Measurements from ENCODE around the gene REM1. TPM values are rescaled to one million over a fixed set of nuclear protein-coding genes. Genes with fewer than 3 reads are reported as not detected.
"Not testable (repeated sequence)": the region's sequence is repeated elsewhere in the genome, so short reads cannot be mapped to it uniquely, and the experiment has no call there.

Gene REM1
- total RNA-seq, 1 donor from 2014 or later = 31.0 TPM

DNA sequence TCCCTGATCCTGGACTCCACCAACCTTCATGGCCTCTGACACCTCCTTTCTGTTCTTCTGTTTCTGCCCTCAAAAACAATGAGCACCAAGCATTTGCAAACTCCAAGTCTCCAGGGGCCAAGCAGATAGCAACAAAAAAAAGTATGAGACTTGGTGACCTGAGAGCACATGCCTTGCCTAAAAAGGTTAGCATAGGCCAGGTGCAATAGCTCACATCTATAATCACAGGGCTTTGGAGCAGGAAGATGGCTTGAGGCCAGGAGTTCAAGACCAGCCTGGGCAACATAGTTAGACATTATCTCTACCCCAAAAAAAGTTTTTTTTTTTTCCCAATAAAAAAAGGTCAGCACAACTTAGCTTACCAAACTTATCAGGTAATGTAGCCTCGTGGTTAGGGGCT is 25.4 kb downstream of the REM1 start:
- TF ChIP-seq CTCF (IDR thresholded peaks at IDR 0.05) = no peak
- intact Hi-C loops (cut with DNase I) = no loop called here

DNA sequence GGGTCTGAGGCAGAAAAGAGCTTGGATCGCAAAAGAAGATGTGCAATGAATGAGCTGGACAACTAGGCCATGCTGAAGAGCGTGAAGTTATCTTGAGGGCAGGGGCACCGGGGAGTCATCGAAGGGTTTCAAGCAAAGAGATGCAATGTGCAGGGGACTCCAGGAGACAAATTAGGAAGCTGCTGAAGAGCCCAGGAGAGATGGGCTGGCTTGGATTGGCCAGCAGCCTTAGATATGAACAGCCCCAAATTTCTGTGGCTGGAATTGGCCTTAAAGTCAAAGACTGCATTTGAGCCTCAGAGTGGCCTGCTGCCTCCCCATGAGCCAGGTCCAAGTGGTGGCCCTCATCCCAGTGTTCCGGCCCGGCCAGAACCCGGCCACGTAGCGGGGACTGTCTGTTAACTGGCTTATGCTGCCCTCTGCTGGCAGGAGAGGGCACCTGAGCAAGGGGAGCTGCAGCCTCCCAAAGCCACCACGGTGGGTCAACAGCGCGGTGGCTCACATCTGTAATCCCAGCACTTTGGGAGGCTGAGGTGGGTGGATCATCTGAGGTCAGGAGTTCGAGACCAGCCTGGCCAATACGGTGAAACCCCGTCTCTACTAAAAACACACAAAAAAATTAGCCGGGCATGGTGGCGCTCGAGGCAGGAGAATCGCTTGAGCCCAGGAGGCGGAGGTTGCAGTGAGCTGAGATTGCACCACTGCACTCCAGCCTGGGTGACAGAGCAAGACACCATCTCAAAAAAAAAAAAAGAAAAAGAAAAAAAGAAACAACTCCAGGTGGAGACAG is 28.0 kb downstream of the REM1 start:
- TF ChIP-seq CTCF (IDR thresholded peaks at IDR 0.05) = peak; percentile 97 to 99 (median 98)
- not testable (repeated sequence) for H3K27me3 ChIP-seq, H3K9me3 ChIP-seq, H3K27ac ChIP-seq, H3K4me1 ChIP-seq, H3K36me3 ChIP-seq, H3K4me3 ChIP-seq
- intact Hi-C loops (cut with DNase I) = loop anchor here (1.0 kb wide), 1 partner anchor 43 kb away; no protein-coding TSS in a partner anchor
- peak; percentile 53 to 93 for DNase-seq (ENCODE audit: low spot score in 2 of 2)

More for the DNA sequence above, 25.4 kb downstream of the REM1 start:
- no peaks in the 10 kb centered on the region for H3K36me3 ChIP-seq
- no peaks in the 10 kb centered on the region for H3K27me3 ChIP-seq
- DNase-seq (ENCODE audit: low spot score in 2 of 2) = no peak
- no peak overlapping the region for H3K27ac ChIP-seq
- H3K4me1 ChIP-seq = peaks cover 0 to 18% of the 10 kb centered on the region in 2 donors
- H3K9me3 ChIP-seq = no peaks in the 10 kb centered on the region
- no peak overlapping the region for H3K4me3 ChIP-seq

DNA sequence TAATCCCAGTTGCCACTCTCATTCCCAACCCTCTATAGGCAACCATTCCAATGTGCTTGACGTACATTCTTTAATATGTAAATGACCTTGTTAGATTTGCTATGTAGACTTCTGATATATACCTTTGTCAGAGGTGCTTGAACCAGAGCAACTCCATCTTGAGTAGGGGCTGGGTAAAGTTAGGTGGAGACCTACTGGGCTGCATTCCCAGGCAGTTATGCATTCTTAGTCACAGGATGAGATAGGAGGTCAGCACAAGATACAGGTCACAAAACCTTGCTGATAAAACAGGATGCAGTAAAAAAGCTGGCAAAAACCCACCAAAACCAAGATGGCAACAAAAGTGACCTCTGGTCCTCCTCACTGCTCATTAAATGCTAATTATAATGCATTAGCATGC is 30.8 kb downstream of the REM1 start:
- H3K27me3 ChIP-seq = no peaks in the 10 kb centered on the region
- no peaks in the 10 kb centered on the region for H3K9me3 ChIP-seq
- no peak for DNase-seq (ENCODE audit: low spot score in 2 of 2)
- H3K36me3 ChIP-seq = no peaks in the 10 kb centered on the region
- H3K4me1 ChIP-seq = no peaks in the 10 kb centered on the region
- intact Hi-C loops (cut with DNase I) = no loop called here
- TF ChIP-seq CTCF (IDR thresholded peaks at IDR 0.05) = no peak
- no peak overlapping the region for H3K27ac ChIP-seq
- H3K4me3 ChIP-seq = no peak overlapping the region

GRCh38 chr20:31508517-31509244 is 33.6 kb downstream of the REM1 start:
- intact Hi-C loops (cut with DNase I) = no loop called here
- TF ChIP-seq CTCF (IDR thresholded peaks at IDR 0.05) = no peak
- no peaks in the 10 kb centered on the region for H3K4me1 ChIP-seq
- H3K4me3 ChIP-seq = no peak overlapping the region
- no peaks in the 10 kb centered on the region for H3K9me3 ChIP-seq
- H3K27me3 ChIP-seq = no peaks in the 10 kb centered on the region
- H3K36me3 ChIP-seq = no peaks in the 10 kb centered on the region
- no peak overlapping the region for H3K27ac ChIP-seq
- DNase-seq (ENCODE audit: low spot score in 2 of 2) = no peak

DNA sequence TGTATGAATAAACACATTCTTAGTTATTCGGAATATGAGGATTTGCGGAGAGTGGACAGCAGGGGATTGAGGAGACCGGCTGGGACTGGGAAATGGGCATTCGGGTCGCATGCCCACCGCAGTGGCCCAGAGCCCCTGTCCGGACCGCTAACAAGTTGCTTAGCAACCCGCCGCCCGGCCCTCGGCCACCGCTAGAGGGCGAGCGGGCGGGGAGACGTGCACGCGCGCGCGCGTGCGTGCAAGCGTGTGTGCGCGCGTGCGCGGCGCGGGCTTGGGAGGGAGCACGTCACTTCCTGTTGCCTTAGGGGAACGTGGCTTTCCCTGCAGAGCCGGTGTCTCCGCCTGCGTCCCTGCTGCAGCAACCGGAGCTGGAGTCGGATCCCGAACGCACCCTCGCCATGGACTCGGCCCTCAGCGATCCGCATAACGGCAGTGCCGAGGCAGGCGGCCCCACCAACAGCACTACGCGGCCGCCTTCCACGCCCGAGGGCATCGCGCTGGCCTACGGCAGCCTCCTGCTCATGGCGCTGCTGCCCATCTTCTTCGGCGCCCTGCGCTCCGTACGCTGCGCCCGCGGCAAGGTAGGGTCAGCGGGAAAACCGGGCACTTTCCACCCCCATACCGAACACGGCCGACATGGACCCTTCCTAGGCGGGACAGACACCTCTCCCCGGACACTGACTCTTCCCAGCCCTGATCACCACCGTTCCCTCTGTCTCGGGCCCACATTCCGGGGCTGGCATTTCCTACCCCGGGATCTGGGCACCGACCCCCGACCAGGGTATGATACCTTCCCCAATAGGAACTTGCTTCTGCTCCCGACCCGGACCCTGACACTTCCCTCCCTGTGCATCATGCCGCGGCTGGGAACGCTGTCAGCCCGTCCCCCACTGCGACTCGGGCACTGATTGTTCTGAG is 39.3 kb downstream of the REM1 start, which contains the start of gene HM13:
TSS of gene HM13 (plus strand) at position 289 of the 918 bp plus-strand sequence. CDS start at position 399, 110 bp downstream.
- intact Hi-C loops (cut with DNase I) = loop anchor here (2.0 kb wide), 1 partner anchor 32 kb away; a partner anchor contains a TSS
- Histone ChIP-seq H3K27ac (peak within 1 kb of the TSS; percentile 72 to 87), H3K36me3 (peaks cover 3 to 4% of the 10 kb centered on the region in 2 donors), H3K27me3 (no peaks in the 10 kb centered on the region), H3K9me3 (no peaks in the 10 kb centered on the region), H3K4me3 (peak within 1 kb of the TSS; percentile 85 to 96), H3K4me1 (peaks cover 18 to 29% of the 10 kb centered on the region in 2 donors)
- peak; percentile 67 to 96 for DNase-seq (ENCODE audit: low spot score in 2 of 2)
- TF ChIP-seq CTCF (IDR thresholded peaks at IDR 0.05) = peak; percentile 91 to 98 (median 94)

Data from ascending aorta (tissue), 2 donors.